ENCODE data around the gene ARL15. TPM values are rescaled to one million over a fixed set of nuclear protein-coding genes. Genes with fewer than 3 reads are reported as not detected.

ARL15 gene
- total RNA-seq, 1 experiment from 2014 or later = 13.0 TPM

DNA sequence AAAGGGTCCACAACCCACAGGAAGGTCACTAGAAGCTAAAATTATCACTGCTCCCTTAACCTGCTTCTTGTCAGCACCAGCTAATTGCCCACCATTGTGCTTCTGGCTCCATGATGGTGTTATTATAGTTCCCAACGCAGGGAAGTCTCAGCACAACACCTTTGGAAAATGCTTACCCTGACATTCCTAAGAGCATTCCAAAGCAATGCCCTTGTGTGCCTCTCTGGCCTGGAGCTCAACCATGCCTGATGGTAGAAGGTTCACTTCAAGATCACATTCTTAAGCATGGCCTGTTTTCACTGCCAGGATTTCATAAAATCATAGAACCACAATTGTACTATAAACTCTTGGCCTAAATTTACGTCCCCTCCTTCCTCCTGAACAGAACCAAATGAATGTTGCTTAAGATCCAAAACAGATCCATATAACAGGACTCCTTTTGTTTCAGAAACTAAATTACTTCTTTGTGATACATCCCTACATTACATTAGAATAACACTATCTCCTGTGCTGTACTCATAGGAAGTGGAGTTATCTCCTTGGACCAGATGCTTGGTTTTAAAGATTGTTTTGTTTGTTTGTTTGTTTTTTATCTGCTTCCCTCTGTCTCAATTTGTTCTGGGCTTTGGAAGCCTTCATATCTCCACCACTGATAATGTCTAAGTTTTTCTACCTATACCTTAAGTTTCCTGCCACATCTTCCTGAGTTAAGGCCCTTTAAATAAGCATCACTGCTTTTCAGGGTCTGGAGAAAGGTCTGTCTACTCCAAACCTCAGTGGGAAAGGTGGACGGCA is 32.1 kb downstream of the ARL15 start:
- Histone ChIP-seq H2BK12ac (ENCODE audit: insufficient read length, low read depth, low read length) (no peak overlapping the region), H3K18ac (ENCODE audit: insufficient read length, low read depth, low read length) (no peak overlapping the region), H3K27me3 (ENCODE audit: insufficient read depth, low read length) (no peaks in the 10 kb centered on the region), H3K23me2 (ENCODE audit: insufficient read length, low read depth, low read length, poor library complexity, severe bottlenecking) (no peaks in the 10 kb centered on the region), H2BK20ac (ENCODE audit: low read depth, low read length, poor library complexity, severe bottlenecking) (no peak overlapping the region), H3K27ac (ENCODE audit: insufficient read length, low read depth, low read length) (no peak overlapping the region), H3K79me2 (ENCODE audit: insufficient read depth, low read length) (no peaks in the 10 kb centered on the region), H2AFZ (ENCODE audit: low read length) (no peak overlapping the region), H2BK120ac (ENCODE audit: low read depth, low read length, poor library complexity, severe bottlenecking) (no peak overlapping the region), H3K9ac (ENCODE audit: extremely low read depth, insufficient read length, low read length) (no peak overlapping the region), H3K9me3 (ENCODE audit: control insufficient read depth, low read depth, low read length) (no peaks in the 10 kb centered on the region), H3K4me1 (ENCODE audit: insufficient read depth, low read length) (no peaks in the 10 kb centered on the region; the same call in 1 of the 2 replicates), H4K91ac (ENCODE audit: insufficient read length, low read depth, low read length) (no peak overlapping the region), H4K8ac (replicated peaks; ENCODE audit: insufficient read length, low read depth, low read length) (no peak overlapping the region), H3K56ac (ENCODE audit: insufficient read length, low read depth, low read length) (no peak overlapping the region), H3T11ph (ENCODE audit: low read length) (no peak overlapping the region), H4K5ac (ENCODE audit: insufficient read length, low read depth, low read length) (no peak overlapping the region), H4K20me1 (ENCODE audit: control insufficient read depth, insufficient read depth, insufficient read length) (no peaks in the 10 kb centered on the region), H3K23ac (ENCODE audit: insufficient read length, low read depth, low read length) (no peak overlapping the region), H3K4ac (ENCODE audit: low read depth, low read length) (no peak overlapping the region), H2BK15ac (ENCODE audit: low read depth, low read length) (no peak overlapping the region), H3K4me2 (ENCODE audit: insufficient read depth, insufficient read length, low read length) (no peak overlapping the region), H2BK5ac (ENCODE audit: insufficient read length, low read length) (no peak overlapping the region), H2AK5ac (ENCODE audit: insufficient read length, low read length) (no peak overlapping the region), H3K14ac (ENCODE audit: insufficient read depth, low read length) (0 out of 2 replicates have a peak overlapping the region, but pooled peaks have one; percentile 28), H3K79me1 (ENCODE audit: insufficient read depth, low read depth, low read length, poor library complexity, severe bottlenecking) (no peaks in the 10 kb centered on the region)
- Mint-ChIP-seq H3K36me3 (ENCODE audit: insufficient read depth in 1 of 3, low read depth in 3 of 3) (peaks cover 2 to 7% (median 5%) of the 10 kb centered on the region in 3 experiments; a peak in 6 of 7 replicates), H3K4me1 (peaks cover 14% of the 10 kb centered on the region in 2 experiments), H3K27me3 (ENCODE audit: low read depth) (no peaks in the 10 kb centered on the region), H3K4me3 (no peak overlapping the region), H3K9me3 (peaks cover 3% of the 10 kb centered on the region in 2 experiments; a peak in 2 of 5 replicates), H3K27ac (peak overlapping the region; percentile 18 to 76 (median 41); a peak in 3 of 7 replicates)
- no CpG with 5 or more reads among the region's 3 CpGs for WGBS (ENCODE audit: extremely low coverage, insufficient read length, low lambda C conversion rate)
- DNase-seq = no peak
- TF ChIP-seq, protein P1, sequence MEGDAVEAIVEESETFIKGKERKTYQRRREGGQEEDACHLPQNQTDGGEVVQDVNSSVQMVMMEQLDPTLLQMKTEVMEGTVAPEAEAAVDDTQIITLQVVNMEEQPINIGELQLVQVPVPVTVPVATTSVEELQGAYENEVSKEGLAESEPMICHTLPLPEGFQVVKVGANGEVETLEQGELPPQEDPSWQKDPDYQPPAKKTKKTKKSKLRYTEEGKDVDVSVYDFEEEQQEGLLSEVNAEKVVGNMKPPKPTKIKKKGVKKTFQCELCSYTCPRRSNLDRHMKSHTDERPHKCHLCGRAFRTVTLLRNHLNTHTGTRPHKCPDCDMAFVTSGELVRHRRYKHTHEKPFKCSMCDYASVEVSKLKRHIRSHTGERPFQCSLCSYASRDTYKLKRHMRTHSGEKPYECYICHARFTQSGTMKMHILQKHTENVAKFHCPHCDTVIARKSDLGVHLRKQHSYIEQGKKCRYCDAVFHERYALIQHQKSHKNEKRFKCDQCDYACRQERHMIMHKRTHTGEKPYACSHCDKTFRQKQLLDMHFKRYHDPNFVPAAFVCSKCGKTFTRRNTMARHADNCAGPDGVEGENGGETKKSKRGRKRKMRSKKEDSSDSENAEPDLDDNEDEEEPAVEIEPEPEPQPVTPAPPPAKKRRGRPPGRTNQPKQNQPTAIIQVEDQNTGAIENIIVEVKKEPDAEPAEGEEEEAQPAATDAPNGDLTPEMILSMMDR (conservative IDR thresholded peaks at IDR 0.05) = no peak
